DOHH2 (cell line): ENCODE data around the gene PAGR1.

ENCODE experiments used
- CTCF ChIP-seq: fragments of 200-600 bp; sonication (generic); IDR thresholded peaks from one replicate; pipeline ENCODE4 v1.5.1; 2014; ENCODE audit warnings: antibody characterized with exemption, mild to moderate bottlenecking, low read depth, low read length; ENCODE audit not compliant: poor library complexity, severe bottlenecking
- EZH2phosphoT487 ChIP-seq: fragments of 200-600 bp; sonication (generic); IDR thresholded peaks from 2 replicates; pipeline ENCODE4 v1.6.1; 2017; ENCODE audit warnings: borderline replicate concordance, mild to moderate bottlenecking, antibody characterized with exemption, low read length, moderate library complexity, mixed read lengths

- TF ChIP-seq CTCF (no peak), EZH2phosphoT487 (no peak)
Observed at GRCh38 chr16:29836623-29837022, 20.7 kb downstream of the PAGR1 start.
